Adrenal gland (tissue), 12 donors: ENCODE measurements around the gene CHRM2. TPM values are rescaled to one million over a fixed set of nuclear protein-coding genes. Genes with fewer than 3 reads are reported as not detected.

Experiments used
- DNase-seq, 7 donors: peaks; one replicate each; pipeline ENCODE4 v3.0.0-alpha.2; 2019 to 2020
- H3K27ac ChIP-seq, 5 donors: fragments of 200-600 bp; sonication (generic) in 4 of 5; 1 replicate in 3 of 5; 2 replicates in 2 of 5; pipeline versions ENCODE4 v1.5.1 to v1.8.0; 2016 to 2020; ENCODE audit warnings: mild to moderate bottlenecking in 1 of 5
- H3K27me3 ChIP-seq: fragments of 200-600 bp; 2 replicates; pipeline ENCODE4 v1.8.0; 2021
- H3K36me3 ChIP-seq, 2 donors: fragments of 200-600 bp; replicated peaks in 1 of 2; 1 replicate in 1 of 2; 2 replicates in 1 of 2; pipeline versions ENCODE4 v1.5.1 to v1.8.0; 2018 to 2022
- H3K4me1 ChIP-seq, 2 donors: fragments of 200-600 bp; replicated peaks in 1 of 2; 1 replicate in 1 of 2; 2 replicates in 1 of 2; pipeline versions ENCODE4 v1.5.1 to v1.8.0; 2018 to 2021
- H3K4me3 ChIP-seq, 4 donors: fragments of 200-600 bp; sonication (generic) in 3 of 4; one replicate each; pipeline ENCODE4 v1.5.1; 2016 to 2018
- H3K9me3 ChIP-seq, 3 donors: fragments of 200-600 bp; sonication (generic) in 1 of 3; replicated peaks in 1 of 3; 1 replicate in 2 of 3; 2 replicates in 1 of 3; pipeline versions ENCODE4 v1.5.1 to v1.8.0; 2016 to 2021
- CTCF ChIP-seq, 6 experiments: fragments of 450-650 bp in 4 of 6; fragments of 200-600 bp in 2 of 6; sonication (generic) in 1 of 6; IDR thresholded peaks; 1 replicate in 5 of 6; 2 replicates in 1 of 6; pipeline versions ENCODE4 v1.5.1 to v1.8.0; 2016 to 2021; ENCODE audit warnings: antibody characterized with exemption in 6 of 6, mild to moderate bottlenecking in 2 of 6, moderate library complexity in 1 of 6
- POLR2A ChIP-seq, 2 donors: fragments of 450-650 bp; IDR thresholded peaks; one replicate each; pipeline ENCODE4 v1.6.1; 2017; ENCODE audit warnings: antibody characterized with exemption in 2 of 2, mild to moderate bottlenecking in 2 of 2, moderate library complexity in 1 of 2
- WGBS, 4 donors: extraction: QIAGEN DNeasy Blood & Tissue Kit in 2 of 4; methylation state at CpG; one replicate each; pipeline versions ENCODE4 v1.1.5 to v1.1.7; 2013 to 2017; 5-methylcytosine and 5-hydroxymethylcytosine counted together
- intact Hi-C, 2 donors: fragments of 100-400 bp; cut with DNase I; formaldehyde crosslinking; loops; one replicate each; pipeline versions ENCODE4 v1.14.1 to v1.15.0; 2022 to 2023
- polyA plus RNA-seq, 3 donors: library from polyadenylated mRNA; stranded (reverse); fragments of 200-250 nt in 2 of 3; fragments of 350-450 nt in 1 of 3; fragmentation: Illumina TruSeq in 1 of 3; extraction: RNeasy Lipid Tissue Mini Kit (QIAGEN cat#74804) in 1 of 3; gene quantifications; one replicate each; pipeline ENCODE4 v1.2.3, GENCODE V29; 2013 to 2014
- total RNA-seq, 9 donors: library from RNA; depleted of rRNA in 4 of 9; stranded (reverse); fragments of >200 nt in 4 of 9; fragments of 120-200 nt in 1 of 9; fragmentation: NEBNext Ultra II Directional in 1 of 9; extraction: Animal tissue kit (Norgen Biotek cat#: 25700) in 1 of 9; gene quantifications; one replicate each; pipeline versions ENCODE4 v1.1.0 to v1.2.4, GENCODE V29; 2013 to 2023
- donor health status: healthy with polysubstance abuse.
- donor health status: Bipolar disorder and iron deficiency.
- donor health status: DM: yes; HTN: yes; CAD: no.
- donor health status: DM: no; HTN: no; CAD: no.
- donor health status: DM: no; HTN: no; CAD: no.
- donor health status: DM: yes; HTN: yes; CAD: no.

CHRM2 gene
- total and polyA plus RNA-seq, 12 donors: 0.07 to 0.39 (median 0.22) TPM; not detected in 7

- Histone ChIP-seq H3K27ac (no peak overlapping the region), H3K36me3 (no peaks in the 10 kb centered on the region), H3K4me1 (no peaks in the 10 kb centered on the region), H3K9me3 (no peaks in the 10 kb centered on the region), H3K4me3 (no peak overlapping the region), H3K27me3 (no peaks in the 10 kb centered on the region)
- intact Hi-C loops: no loop called here
- DNase-seq: no peak
- 73 to 91% (median 77%) methylated on average over 2 of the region's 2 CpGs for WGBS, 4 donors
- no peak for TF ChIP-seq POLR2A (IDR thresholded peaks at IDR 0.05)
Measured at GRCh38 chr7:137003566-137003965, 135.1 kb downstream of the CHRM2 start.

- 88 to 92% (median 90%) methylated on average over 3 of the region's 3 CpGs for WGBS, 4 donors
Measured at GRCh38 chr7:137005873-137006272, 137.4 kb downstream of the CHRM2 start.

GRCh38 chr7:137006293-137006692 lies 137.8 kb downstream of the CHRM2 start:
- TF ChIP-seq CTCF (IDR thresholded peaks at IDR 0.05) (no peak), POLR2A (IDR thresholded peaks at IDR 0.05) (no peak)
- no peaks in the 10 kb centered on the region for H3K36me3 ChIP-seq
- DNase-seq: no peak

More at GRCh38 chr7:137005873-137006272, 137.4 kb downstream of the CHRM2 start:
- Histone ChIP-seq H3K36me3 (no peaks in the 10 kb centered on the region), H3K27ac (no peak overlapping the region), H3K27me3 (no peaks in the 10 kb centered on the region), H3K4me3 (no peak overlapping the region), H3K9me3 (no peaks in the 10 kb centered on the region), H3K4me1 (no peaks in the 10 kb centered on the region)
- no peak for TF ChIP-seq CTCF (IDR thresholded peaks at IDR 0.05)
- no peak for TF ChIP-seq POLR2A (IDR thresholded peaks at IDR 0.05)
- no peak for DNase-seq
- intact Hi-C loops: no loop called here

GRCh38 chr7:137007001-137007694 lies 138.7 kb downstream of the CHRM2 start:
- intact Hi-C loops: no loop called here
- no peaks in the 10 kb centered on the region for H3K9me3 ChIP-seq
- H3K36me3 ChIP-seq: no peaks in the 10 kb centered on the region
- no peak for DNase-seq
- H3K27me3 ChIP-seq: no peaks in the 10 kb centered on the region
- 59 to 83% (median 70%) methylated on average over 3 of the region's 3 CpGs for WGBS, 4 donors
- no peak overlapping the region for H3K27ac ChIP-seq
- TF ChIP-seq CTCF (IDR thresholded peaks at IDR 0.05): no peak
- no peak for TF ChIP-seq POLR2A (IDR thresholded peaks at IDR 0.05)
- H3K4me1 ChIP-seq: no peaks in the 10 kb centered on the region
- no peak overlapping the region for H3K4me3 ChIP-seq

More at GRCh38 chr7:137006293-137006692, 137.8 kb downstream of the CHRM2 start:
- Histone ChIP-seq H3K27me3 (no peaks in the 10 kb centered on the region), H3K4me3 (no peak overlapping the region), H3K4me1 (no peaks in the 10 kb centered on the region), H3K27ac (no peak overlapping the region), H3K9me3 (no peaks in the 10 kb centered on the region)
- WGBS, 4 donors: 32 to 58% (median 47%) methylated on average over 1 of the region's 1 CpG
- intact Hi-C loops: no loop called here

GRCh38 chr7:137009404-137009803 lies 141.0 kb downstream of the CHRM2 start:
- intact Hi-C loops: no loop called here
- TF ChIP-seq POLR2A (IDR thresholded peaks at IDR 0.05): no peak
- no peak for TF ChIP-seq CTCF (IDR thresholded peaks at IDR 0.05)
- no peak overlapping the region for H3K4me3 ChIP-seq
- H3K27me3 ChIP-seq: no peaks in the 10 kb centered on the region
- H3K36me3 ChIP-seq: no peaks in the 10 kb centered on the region
- H3K9me3 ChIP-seq: no peaks in the 10 kb centered on the region
- H3K4me1 ChIP-seq: no peaks in the 10 kb centered on the region
- no peak for DNase-seq
- H3K27ac ChIP-seq: no peak overlapping the region
